ENCODE results near the gene ACOXL. TPM values are rescaled to one million over a fixed set of nuclear protein-coding genes. Genes with fewer than 3 reads are reported as not detected.

Gene ACOXL
- total and polyA plus RNA-seq, 10 of the 15 experiments (the other 5 are each of a cell fraction or from before 2014, with no cell fraction given): 0.05 to 1.3 (median 0.71) TPM

- TF ChIP-seq PRDM15 (CRISPR knock-in tag; IDR thresholded peaks at IDR 0.05) (no peak), ATF3 (IDR thresholded peaks at IDR 0.05; ENCODE audit: borderline replicate concordance, extremely low read depth, low read depth, low read length) (no peak), ZNF24 (IDR thresholded peaks at IDR 0.05) (no peak), ZBED1 (IDR thresholded peaks at IDR 0.05; ENCODE audit: borderline replicate concordance) (no peak)
These were observed 171.2 kb downstream of the ACOXL start (continued) for GRCh38 chr2:110903548-110903947.

GRCh38 chr2:110904116-110904778 lies 171.9 kb downstream of the ACOXL start:
- no peak overlapping the region for H3K9ac ChIP-seq (ENCODE audit: control insufficient read depth, insufficient read depth, low read length)
- no peak for DNase-seq (ENCODE audit: low read depth, low spot score)
- H4K20me1 ChIP-seq (ENCODE audit: control insufficient read depth, insufficient read depth): no peaks in the 10 kb centered on the region
- no TSS peak for BruUV-seq (replicated peaks)
- FAIRE-seq: no peak
- no peak for ATAC-seq
- no peaks in the 10 kb centered on the region for H3K4me1 ChIP-seq (ENCODE audit: control insufficient read depth, insufficient read depth, low read length)
- H3K4me3 ChIP-seq: no peak overlapping the region
- no peaks in the 10 kb centered on the region for H3K9me3 ChIP-seq (replicated peaks; ENCODE audit: control insufficient read depth, insufficient read depth, low read length)
- SMC1A ChIA-PET (ENCODE audit: uncharacterized antibody, unreplicated experiment): no interaction called here
- RAD21 ChIA-PET (ENCODE audit: unreplicated experiment): no interaction called here
- POLR2A ChIA-PET: no interaction called here
- H3K4me2 ChIP-seq (ENCODE audit: control insufficient read depth, insufficient read depth): no peak overlapping the region
- CTCF ChIA-PET: no interaction called here
- TF ChIP-seq PAX8 (IDR thresholded peaks at IDR 0.05): no peak
- TF ChIP-seq SRF (IDR thresholded peaks at IDR 0.05; ENCODE audit: low read depth in 2 of 2, low read length in 2 of 2): no peak
- no peak for TF ChIP-seq DPF2 (IDR thresholded peaks at IDR 0.05)
- no peak for TF ChIP-seq POLR2AphosphoS2 (IDR thresholded peaks at IDR 0.05; ENCODE audit: low read depth, low read length)
- TF ChIP-seq CBFB (IDR thresholded peaks at IDR 0.05; ENCODE audit: low read depth): no peak
- no peak for TF ChIP-seq RAD51 (IDR thresholded peaks at IDR 0.05)
- no peak for TF ChIP-seq ZNF217 (IDR thresholded peaks at IDR 0.05)
- no peak for TF ChIP-seq ZNF274 (IDR thresholded peaks at IDR 0.05; ENCODE audit: insufficient read depth, insufficient read length)
- no peak for TF ChIP-seq SMAD1 (IDR thresholded peaks at IDR 0.05; ENCODE audit: low read depth, partially characterized antibody)
- no peak for TF ChIP-seq PKNOX1 (IDR thresholded peaks at IDR 0.05)
- 24% methylated on average over 5 of the region's 5 CpGs for WGBS (ENCODE audit: insufficient coverage, insufficient replicate concordance, low lambda C conversion rate, missing lambda C conversion rate)
- H2AFZ ChIP-seq (ENCODE audit: control insufficient read depth, low read depth, low read length): no peak overlapping the region
- H3K27ac ChIP-seq (ENCODE audit: control insufficient read depth, insufficient read depth): no peak overlapping the region
- no peaks in the 10 kb centered on the region for H3K79me2 ChIP-seq (ENCODE audit: control insufficient read depth, insufficient read depth, low read length)
- no peaks in the 10 kb centered on the region for H3K36me3 ChIP-seq (ENCODE audit: control insufficient read depth in 2 of 2, insufficient read depth in 2 of 2, low read length in 1 of 2)
- in situ Hi-C loops (cut with MboI): no loop called here
- intact Hi-C loops (cut with micrococcal nuclease; ENCODE audit: unreplicated experiment): no loop called here
- H3K27me3 ChIP-seq (replicated peaks in 1 of 2; ENCODE audit: control insufficient read depth in 2 of 2, insufficient read depth in 2 of 2, low read length in 1 of 2): peaks cover 0 to under 1% of the 10 kb centered on the region in 2 experiments; a peak in 1 of 4 replicates

Measured in GM12878 (cell line).